Inferior parietal cortex (tissue), 1 donor: ENCODE measurements around the gene ALDH1A3.
"Not testable (repeated sequence)": the region's sequence is repeated elsewhere in the genome, so short reads cannot be mapped to it uniquely, and the experiment has no call there.

Source experiments
- DNase-seq: peaks from one replicate; pipeline ENCODE4 v3.0.0-alpha.2; 2016; ENCODE audit errors: extremely low spot score

Gene ALDH1A3

DNA sequence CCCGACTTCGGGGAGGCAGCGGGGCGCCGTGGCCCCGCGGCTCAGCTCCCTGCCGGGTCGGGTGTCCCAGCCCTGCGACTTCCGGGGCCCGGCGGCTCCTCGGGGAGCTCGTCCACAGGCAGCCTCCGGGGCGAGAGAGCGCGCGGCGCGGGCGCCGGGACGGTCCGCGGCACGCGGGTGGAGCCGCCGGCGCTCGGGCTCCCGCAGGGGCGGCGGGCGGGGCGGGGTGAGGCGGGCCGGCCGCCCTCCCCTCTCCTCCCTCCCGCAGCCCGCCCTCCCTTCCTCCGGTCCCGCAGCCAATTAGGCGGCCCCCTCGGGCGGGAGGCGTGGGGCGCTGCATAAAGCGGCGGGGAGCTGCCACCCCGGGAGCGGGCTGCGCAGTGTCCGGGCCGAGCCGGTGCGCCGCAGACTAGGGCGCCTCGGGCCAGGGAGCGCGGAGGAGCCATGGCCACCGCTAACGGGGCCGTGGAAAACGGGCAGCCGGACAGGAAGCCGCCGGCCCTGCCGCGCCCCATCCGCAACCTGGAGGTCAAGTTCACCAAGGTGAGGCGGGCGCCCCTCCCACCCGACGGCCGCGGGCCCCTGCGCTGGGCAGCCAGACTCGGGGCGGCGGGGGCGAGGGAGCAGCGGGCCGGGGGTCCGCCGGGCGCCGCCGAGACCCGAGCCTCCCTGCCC, at the start of gene ALDH1A3:
Gene ALDH1A3 (plus strand): TSS at position 368 of the 675 bp plus-strand sequence. CDS start 77 bp downstream, at position 445.
- DNase-seq: no peak

- no peak for DNase-seq
Measured at GRCh38 chr15:100831467-100831866, 48.2 kb upstream of the ALDH1A3 start.

DNA sequence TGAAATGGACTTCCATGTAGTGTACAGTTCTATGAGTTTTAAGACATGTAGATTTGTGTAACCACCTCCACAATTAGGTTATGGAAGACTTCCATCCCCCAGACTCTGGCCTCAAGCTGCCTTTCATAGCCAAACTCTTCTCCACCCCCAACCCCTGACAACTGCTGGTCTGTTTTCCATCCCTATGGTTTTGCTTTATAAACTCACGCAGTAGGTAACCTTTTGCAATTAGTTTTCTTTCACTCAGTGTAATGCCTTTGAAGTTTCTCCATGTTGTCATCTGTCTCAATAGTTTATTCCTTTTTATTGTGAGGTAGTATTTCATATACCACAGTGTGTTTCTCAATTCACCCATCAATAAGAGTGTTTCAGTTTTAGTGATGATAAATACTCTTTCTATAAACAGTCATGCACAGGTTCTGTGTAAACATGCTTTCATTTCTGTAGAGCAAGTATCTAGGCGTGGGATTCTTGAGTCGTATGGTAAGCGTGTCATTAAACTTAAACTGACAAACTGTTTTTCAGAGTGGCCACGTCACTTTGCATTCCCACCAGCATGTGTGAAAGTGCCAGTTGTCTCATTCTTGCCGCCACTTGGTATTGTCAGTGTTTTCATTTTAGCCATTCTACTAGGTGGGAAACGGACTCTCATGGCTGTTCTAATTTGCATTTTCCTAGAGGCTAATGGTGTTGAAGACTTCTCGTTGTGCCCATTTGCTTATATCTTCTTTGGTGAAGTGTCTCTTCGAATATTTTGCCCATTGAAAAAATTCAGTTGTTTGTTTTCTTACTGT, 47.3 kb upstream of the ALDH1A3 start:
- DNase-seq: no peak

GRCh38 chr15:100833417-100834389, 45.9 kb upstream of the ALDH1A3 start:
- DNase-seq: no peak

DNA sequence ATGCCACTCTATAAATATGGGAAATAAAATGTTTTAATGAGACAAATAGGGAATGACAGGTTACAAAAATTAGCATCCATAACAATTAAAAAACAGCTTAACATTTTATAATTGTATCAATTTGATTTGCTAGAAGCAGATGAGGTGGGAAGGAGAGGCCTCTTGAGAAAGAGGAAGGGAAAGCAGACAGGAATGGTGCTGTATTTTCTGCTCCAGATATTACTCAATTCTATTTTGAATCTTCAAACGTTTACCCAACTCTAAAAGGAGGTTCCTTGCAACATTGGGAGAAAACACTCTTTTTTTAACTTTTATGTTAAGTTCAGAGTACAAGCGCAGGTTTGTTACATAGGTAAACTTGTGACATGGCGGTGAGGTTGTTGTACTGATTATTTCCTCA, 44.9 kb upstream of the ALDH1A3 start:
- DNase-seq: no peak

DNA sequence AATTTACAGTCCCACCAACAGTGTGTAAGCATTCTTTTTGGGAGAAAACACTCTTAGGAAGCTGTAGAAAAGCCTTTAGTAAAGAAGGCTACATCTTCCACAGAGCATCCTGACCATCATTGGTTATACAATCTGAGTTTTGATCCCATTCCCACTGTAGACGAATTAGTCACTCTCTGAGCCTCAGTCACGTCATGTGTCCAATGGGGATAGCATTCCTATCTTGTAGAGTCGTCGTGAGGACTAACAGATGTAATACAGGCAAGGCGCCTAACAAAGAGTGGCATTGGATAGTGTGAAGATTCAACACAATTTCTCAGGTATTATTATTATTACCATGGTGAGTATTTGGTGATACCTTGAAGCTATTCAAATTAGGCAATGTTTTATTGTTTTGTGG, 44.0 kb upstream of the ALDH1A3 start:
- no peak for DNase-seq

DNA sequence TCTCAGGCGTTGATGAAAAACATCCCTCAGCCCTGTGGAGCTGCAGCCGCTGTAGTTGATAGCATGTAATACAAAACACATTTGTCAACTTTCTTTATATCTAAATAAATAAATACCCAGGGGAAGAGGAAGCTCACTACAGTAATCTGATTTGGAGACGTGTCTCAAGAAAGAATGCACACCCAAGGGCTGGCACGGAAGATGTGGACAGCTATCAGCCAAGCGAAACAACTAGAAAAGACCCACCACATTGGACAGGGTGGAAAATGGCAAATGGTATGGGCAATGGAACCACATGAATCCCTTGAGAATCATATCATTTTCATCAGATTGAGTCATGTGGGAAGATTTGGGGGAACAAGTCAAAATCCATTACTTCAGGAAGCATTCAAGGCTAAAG, 43.1 kb upstream of the ALDH1A3 start:
- no peak for DNase-seq

GRCh38 chr15:100841426-100841825, 38.2 kb upstream of the ALDH1A3 start:
- DNase-seq: no peak

GRCh38 chr15:100842756-100843730, 36.6 kb upstream of the ALDH1A3 start:
- no peak for DNase-seq

- DNase-seq: no peak
Measured at GRCh38 chr15:100844167-100844566, 35.5 kb upstream of the ALDH1A3 start.

DNA sequence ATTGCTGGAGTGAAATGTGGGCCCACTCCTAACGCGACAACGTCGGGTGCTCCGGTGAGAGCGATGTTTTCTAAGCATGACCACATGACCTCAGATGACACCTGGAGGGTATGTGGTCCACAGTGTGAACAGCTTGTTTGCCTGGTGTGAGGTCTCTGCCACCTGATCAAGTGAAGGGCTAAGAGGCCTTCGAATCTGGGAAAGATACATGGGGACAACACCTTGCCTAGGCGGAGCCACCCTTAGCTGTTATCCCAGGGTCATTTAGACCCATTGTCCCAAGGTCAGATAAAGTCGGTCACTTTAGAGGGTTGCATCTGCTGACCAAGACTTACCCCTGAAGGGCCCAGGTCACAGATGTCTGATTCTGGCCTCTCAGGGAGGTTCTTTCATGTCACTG, 34.9 kb upstream of the ALDH1A3 start:
- DNase-seq: no peak

GRCh38 chr15:100847194-100847593, 32.4 kb upstream of the ALDH1A3 start:
- DNase-seq: no peak

- no peak for DNase-seq
Measured at GRCh38 chr15:100849021-100849854, 30.4 kb upstream of the ALDH1A3 start.

DNA sequence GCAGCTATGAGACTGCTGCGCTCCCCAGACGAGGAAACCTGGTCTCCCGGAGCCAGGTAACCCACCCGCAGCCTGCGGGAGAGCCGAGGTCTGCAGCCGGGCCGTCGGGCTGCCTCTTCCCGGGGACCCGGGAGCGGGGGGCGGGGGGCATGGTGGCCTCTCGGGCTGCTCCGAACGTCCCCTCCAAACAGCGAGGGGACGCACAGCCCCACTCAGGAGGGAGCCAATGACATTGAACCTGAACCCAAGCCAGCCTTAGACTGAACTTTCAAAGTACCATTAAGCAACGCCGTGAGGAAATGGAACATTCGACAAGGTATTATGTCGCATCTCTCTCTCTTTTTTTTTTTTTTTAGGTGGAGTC, 29.8 kb upstream of the ALDH1A3 start:
- DNase-seq: no peak

DNA sequence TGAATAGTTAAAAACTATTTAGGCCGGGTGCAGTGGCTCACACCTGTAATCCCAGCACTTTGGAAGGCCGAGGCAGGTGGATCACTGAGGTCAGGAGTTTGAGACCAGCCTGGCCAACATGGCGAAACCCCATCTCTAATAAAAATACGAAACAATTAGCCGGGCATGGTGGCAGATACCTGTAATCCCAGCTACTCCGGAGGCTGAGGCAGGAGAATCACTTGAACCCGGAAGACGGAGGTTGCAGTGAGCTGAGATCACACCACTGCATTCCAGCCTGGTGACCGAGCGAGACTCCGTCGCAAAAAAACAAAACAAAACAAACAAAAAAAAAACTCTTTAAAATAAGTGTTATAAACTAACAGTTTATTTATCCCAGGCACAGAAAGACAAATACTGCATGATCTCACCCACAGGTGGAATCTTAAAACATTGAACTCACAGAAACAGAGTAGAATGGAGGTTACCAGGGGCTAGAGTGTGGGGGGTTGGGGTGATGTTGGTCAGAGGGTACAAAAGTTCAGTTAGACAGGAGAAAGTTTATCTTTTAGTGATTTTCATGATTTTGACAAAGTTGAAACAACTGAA, 28.1 kb upstream of the ALDH1A3 start:
- DNase-seq: not testable (repeated sequence)

GRCh38 chr15:100852630-100853029, 27.0 kb upstream of the ALDH1A3 start:
- DNase-seq: no peak

- DNase-seq: no peak
Measured at GRCh38 chr15:100853676-100854440, 25.8 kb upstream of the ALDH1A3 start.

GRCh38 chr15:100856867-100857266, 22.8 kb upstream of the ALDH1A3 start:
- no peak for DNase-seq

- DNase-seq: no peak
Measured at GRCh38 chr15:100858294-100858693, 21.3 kb upstream of the ALDH1A3 start.
